GM04503 (cell line): ENCODE data around the gene CNDP2.
A peak's percentile ranks its signal among the peaks of the same experiment; 100 is the strongest.

ENCODE experiments used
- DNase-seq: peaks from one replicate; pipeline ENCODE4 v3.0.0-alpha.2; 2012; ENCODE audit warnings: low read depth

CNDP2 gene

GRCh38 chr18:74472312-74472711, 23.9 kb upstream of the CNDP2 start:
- no peak for DNase-seq

GRCh38 chr18:74473976-74474640, 22.1 kb upstream of the CNDP2 start:
- no peak for DNase-seq

GRCh38 chr18:74476140-74476539, 20.0 kb upstream of the CNDP2 start:
- no peak for DNase-seq

- DNase-seq, result no peak
Measured at GRCh38 chr18:74477771-74478170, 18.4 kb upstream of the CNDP2 start.

GRCh38 chr18:74478316-74478715, 17.8 kb upstream of the CNDP2 start:
- DNase-seq, result no peak

GRCh38 chr18:74478880-74479279, 17.3 kb upstream of the CNDP2 start:
- no peak for DNase-seq

GRCh38 chr18:74479486-74480148, 16.5 kb upstream of the CNDP2 start:
- no peak for DNase-seq

- DNase-seq, result no peak
Measured at GRCh38 chr18:74480149-74480651, 16.0 kb upstream of the CNDP2 start.

GRCh38 chr18:74482697-74483096, 13.5 kb upstream of the CNDP2 start:
- no peak for DNase-seq

GRCh38 chr18:74486119-74486849, 9.9 kb upstream of the CNDP2 start:
- no peak for DNase-seq

GRCh38 chr18:74488354-74488753, 7.8 kb upstream of the CNDP2 start:
- no peak for DNase-seq

- DNase-seq, result no peak
Measured at GRCh38 chr18:74488864-74489263, 7.3 kb upstream of the CNDP2 start.

GRCh38 chr18:74489676-74490075, 6.5 kb upstream of the CNDP2 start:
- peak; percentile 17 for DNase-seq

GRCh38 chr18:74492259-74492658, 3.9 kb upstream of the CNDP2 start:
- DNase-seq, result no peak

GRCh38 chr18:74493689-74494088, 2.5 kb upstream of the CNDP2 start:
- no peak for DNase-seq

- DNase-seq, result no peak
Measured at GRCh38 chr18:74494514-74494913, 1.6 kb upstream of the CNDP2 start.

GRCh38 chr18:74496508-74497323, 553 bp downstream of the CNDP2 start:
- DNase-seq, result peak; percentile 13

GRCh38 chr18:74497324-74497676, 1.1 kb downstream of the CNDP2 start:
- no peak for DNase-seq

GRCh38 chr18:74497778-74498177, 1.6 kb downstream of the CNDP2 start:
- DNase-seq, result no peak

GRCh38 chr18:74498712-74499627, 2.8 kb downstream of the CNDP2 start:
- no peak for DNase-seq

GRCh38 chr18:74499633-74500032, 3.5 kb downstream of the CNDP2 start:
- no peak for DNase-seq
